Glomerular endothelial cell (primary cell): ENCODE data around the gene FRY. TPM values are rescaled to one million over a fixed set of nuclear protein-coding genes. Genes with fewer than 3 reads are reported as not detected.

ENCODE experiments used
- DNase-seq: peaks from one replicate; pipeline ENCODE4 v3.0.0-alpha.2; 2011; ENCODE audit warnings: low read depth, low spot score; ENCODE audit errors: extremely low read depth
- total RNA-seq: library from RNA; depleted of rRNA; stranded (reverse); fragments of >200 nt; gene quantifications from 2 replicates; pipeline ENCODE4 v1.2.3, GENCODE V29; 2015

Gene FRY
- total RNA-seq, 1 donor from 2014 or later: 18.2 TPM

GRCh38 chr13:32252812-32253438, 221.4 kb downstream of the FRY start:
- no peak for DNase-seq

- no peak for DNase-seq
These were observed 222.4 kb downstream of the FRY start for GRCh38 chr13:32253911-32254399.

GRCh38 chr13:32254416-32254815, 222.8 kb downstream of the FRY start:
- no peak for DNase-seq

GRCh38 chr13:32254916-32255723, 223.5 kb downstream of the FRY start:
- no peak for DNase-seq

GRCh38 chr13:32255724-32256109, 224.1 kb downstream of the FRY start:
- no peak for DNase-seq

- DNase-seq: no peak
These were observed 224.7 kb downstream of the FRY start for GRCh38 chr13:32256243-32256642.

- no peak for DNase-seq
These were observed 226.1 kb downstream of the FRY start for GRCh38 chr13:32257649-32258048.

- no peak for DNase-seq
These were observed 227.5 kb downstream of the FRY start for GRCh38 chr13:32259116-32259515.

GRCh38 chr13:32261567-32261966, 230.0 kb downstream of the FRY start:
- peak; percentile 93 for DNase-seq

GRCh38 chr13:32262165-32262564, 230.6 kb downstream of the FRY start:
- DNase-seq: no peak

- no peak for DNase-seq
These were observed 231.0 kb downstream of the FRY start for GRCh38 chr13:32262619-32263018.

GRCh38 chr13:32264407-32264806, 232.8 kb downstream of the FRY start:
- peak; percentile 90 for DNase-seq

- DNase-seq: no peak
These were observed 234.2 kb downstream of the FRY start for GRCh38 chr13:32265726-32266125.

- no peak for DNase-seq
These were observed 234.6 kb downstream of the FRY start for GRCh38 chr13:32266130-32266529.

GRCh38 chr13:32267836-32268439, 236.4 kb downstream of the FRY start:
- no peak for DNase-seq

GRCh38 chr13:32272021-32272683, 240.6 kb downstream of the FRY start:
- no peak for DNase-seq

GRCh38 chr13:32277839-32278238, 246.3 kb downstream of the FRY start:
- no peak for DNase-seq

- DNase-seq: no peak
These were observed 246.9 kb downstream of the FRY start for GRCh38 chr13:32278426-32278825.

GRCh38 chr13:32281096-32281495, 249.5 kb downstream of the FRY start:
- DNase-seq: no peak

- no peak for DNase-seq
These were observed 250.6 kb downstream of the FRY start for GRCh38 chr13:32282096-32282711.
